Stimulated activated effector memory CD8-positive, alpha-beta T cell treated with anti-CD3 and anti-CD28 coated beads, Interleukin-12 subunit alpha, Interleukin-12 subunit beta, amount 100 ng/mL, for 72 hours (primary cell): Measurements from ENCODE around the gene TARBP1.

Source experiments
- ATAC-seq: fragments of 150-1000 bp; cut with Tn5 transposase; 2 replicates; pipeline ENCODE4 v1.10.0; 2021
- DNase-seq, 2 donors: peaks; one replicate each; pipeline ENCODE4 v3.0.0; 2021 to 2022; ENCODE audit warnings: low spot score in 2 of 2
- H3K27ac Mint-ChIP-seq: one replicate; pipeline ENCODE4 v1.8.0; 2022; ENCODE audit warnings: mild to moderate bottlenecking, mixed read lengths
- H3K36me3 Mint-ChIP-seq: one replicate; pipeline ENCODE4 v1.8.0; 2022; ENCODE audit warnings: mild to moderate bottlenecking, mixed read lengths
- H3K4me1 Mint-ChIP-seq: one replicate; pipeline ENCODE4 v1.8.0; 2022; ENCODE audit warnings: mixed read lengths
- H3K4me3 Mint-ChIP-seq: one replicate; pipeline ENCODE4 v1.8.0; 2022; ENCODE audit warnings: mild to moderate bottlenecking, mixed read lengths
- H3K9me3 Mint-ChIP-seq: one replicate; pipeline ENCODE4 v1.8.0; 2022; ENCODE audit warnings: mixed read lengths

TARBP1 gene

GRCh38 chr1:234437423-234438171, 41.4 kb downstream of the TARBP1 start:
- H3K4me3 Mint-ChIP-seq = no peak overlapping the region
- no peak overlapping the region for H3K27ac Mint-ChIP-seq
- H3K4me1 Mint-ChIP-seq = peaks cover 7% of the 10 kb centered on the region
- no peak for DNase-seq
- H3K36me3 Mint-ChIP-seq = peaks cover 45% of the 10 kb centered on the region
- H3K9me3 Mint-ChIP-seq = peaks cover 5% of the 10 kb centered on the region
- no peak for ATAC-seq

- Mint-ChIP-seq H3K4me1 (peaks cover 7% of the 10 kb centered on the region), H3K9me3 (peaks cover 5% of the 10 kb centered on the region), H3K27ac (no peak overlapping the region), H3K36me3 (peaks cover 50% of the 10 kb centered on the region), H3K4me3 (no peak overlapping the region)
- ATAC-seq (no peak), DNase-seq (no peak)
These were observed 43.4 kb downstream of the TARBP1 start for GRCh38 chr1:234435620-234436019.

- Mint-ChIP-seq H3K9me3 (no peaks in the 10 kb centered on the region), H3K27ac (no peak overlapping the region), H3K4me3 (no peak overlapping the region), H3K4me1 (peaks cover 7% of the 10 kb centered on the region), H3K36me3 (peaks cover 59% of the 10 kb centered on the region)
- ATAC-seq (no peak), DNase-seq (no peak)
These were observed 44.3 kb downstream of the TARBP1 start for GRCh38 chr1:234434706-234435105.

- H3K4me1 Mint-ChIP-seq = peaks cover 7% of the 10 kb centered on the region
- no peak overlapping the region for H3K4me3 Mint-ChIP-seq
- H3K9me3 Mint-ChIP-seq = no peaks in the 10 kb centered on the region
- ATAC-seq = peak; percentile 86
- peaks cover 63% of the 10 kb centered on the region for H3K36me3 Mint-ChIP-seq
- no peak for DNase-seq
- H3K27ac Mint-ChIP-seq = no peak overlapping the region
These were observed 45.3 kb downstream of the TARBP1 start for GRCh38 chr1:234433563-234434285.

- ATAC-seq (no peak), DNase-seq (no peak)
- Mint-ChIP-seq H3K4me3 (no peak overlapping the region), H3K4me1 (peaks cover 7% of the 10 kb centered on the region), H3K36me3 (peaks cover 84% of the 10 kb centered on the region), H3K27ac (no peak overlapping the region), H3K9me3 (no peaks in the 10 kb centered on the region)
These were observed 47.7 kb downstream of the TARBP1 start for GRCh38 chr1:234431255-234431654.

GRCh38 chr1:234430691-234431090, 48.3 kb downstream of the TARBP1 start:
- H3K4me3 Mint-ChIP-seq = no peak overlapping the region
- no peaks in the 10 kb centered on the region for H3K9me3 Mint-ChIP-seq
- H3K4me1 Mint-ChIP-seq = peaks cover 7% of the 10 kb centered on the region
- DNase-seq = no peak
- ATAC-seq = no peak
- H3K27ac Mint-ChIP-seq = no peak overlapping the region
- peaks cover 85% of the 10 kb centered on the region for H3K36me3 Mint-ChIP-seq

GRCh38 chr1:234429434-234429806, 49.6 kb downstream of the TARBP1 start:
- H3K4me3 Mint-ChIP-seq = no peak overlapping the region
- ATAC-seq (no peak), DNase-seq (no peak)
- peaks cover 87% of the 10 kb centered on the region for H3K36me3 Mint-ChIP-seq
- H3K9me3 Mint-ChIP-seq = no peaks in the 10 kb centered on the region
- no peak overlapping the region for H3K27ac Mint-ChIP-seq
- H3K4me1 Mint-ChIP-seq = peaks cover 7% of the 10 kb centered on the region

- no peaks in the 10 kb centered on the region for H3K9me3 Mint-ChIP-seq
- DNase-seq (no peak), ATAC-seq (no peak)
- H3K4me3 Mint-ChIP-seq = no peak overlapping the region
- H3K36me3 Mint-ChIP-seq = peaks cover 89% of the 10 kb centered on the region
- no peaks in the 10 kb centered on the region for H3K4me1 Mint-ChIP-seq
- H3K27ac Mint-ChIP-seq = no peak overlapping the region
These were observed 50.9 kb downstream of the TARBP1 start for GRCh38 chr1:234427950-234428646.

GRCh38 chr1:234413990-234414389, 65.0 kb downstream of the TARBP1 start:
- Mint-ChIP-seq H3K36me3 (peaks cover 54% of the 10 kb centered on the region), H3K4me3 (no peak overlapping the region), H3K9me3 (no peaks in the 10 kb centered on the region), H3K27ac (no peak overlapping the region), H3K4me1 (no peaks in the 10 kb centered on the region)
- ATAC-seq (no peak), DNase-seq (no peak)

- H3K4me3 Mint-ChIP-seq = no peak overlapping the region
These were observed 65.5 kb downstream of the TARBP1 start for GRCh38 chr1:234413485-234413884.

GRCh38 chr1:234412830-234413229, 66.1 kb downstream of the TARBP1 start:
- no peak for DNase-seq
- H3K36me3 Mint-ChIP-seq = peaks cover 44% of the 10 kb centered on the region
- ATAC-seq = no peak

More at GRCh38 chr1:234413485-234413884, 65.5 kb downstream of the TARBP1 start:
- DNase-seq = no peak
- ATAC-seq = no peak
- Mint-ChIP-seq H3K36me3 (peaks cover 49% of the 10 kb centered on the region), H3K27ac (no peak overlapping the region), H3K9me3 (no peaks in the 10 kb centered on the region), H3K4me1 (no peaks in the 10 kb centered on the region)

GRCh38 chr1:234409328-234409727, 69.7 kb downstream of the TARBP1 start:
- no peak for ATAC-seq

More at GRCh38 chr1:234412830-234413229, 66.1 kb downstream of the TARBP1 start:
- Mint-ChIP-seq H3K27ac (no peak overlapping the region), H3K4me1 (no peaks in the 10 kb centered on the region), H3K9me3 (no peaks in the 10 kb centered on the region), H3K4me3 (no peak overlapping the region)

GRCh38 chr1:234408757-234409156, 70.2 kb downstream of the TARBP1 start:
- ATAC-seq (peak; percentile 60), DNase-seq (no peak)
- H3K36me3 Mint-ChIP-seq = peaks cover 30% of the 10 kb centered on the region
- H3K27ac Mint-ChIP-seq = peak overlapping the region; percentile 7
- H3K9me3 Mint-ChIP-seq = no peaks in the 10 kb centered on the region
- H3K4me3 Mint-ChIP-seq = no peak overlapping the region
- H3K4me1 Mint-ChIP-seq = no peaks in the 10 kb centered on the region

More at GRCh38 chr1:234409328-234409727, 69.7 kb downstream of the TARBP1 start:
- Mint-ChIP-seq H3K27ac (no peak overlapping the region), H3K9me3 (no peaks in the 10 kb centered on the region), H3K36me3 (peaks cover 34% of the 10 kb centered on the region), H3K4me3 (no peak overlapping the region), H3K4me1 (no peaks in the 10 kb centered on the region)
- no peak for DNase-seq

GRCh38 chr1:234406871-234407270, 72.1 kb downstream of the TARBP1 start:
- H3K36me3 Mint-ChIP-seq = peaks cover 18% of the 10 kb centered on the region
- no peak for DNase-seq
- H3K27ac Mint-ChIP-seq = no peak overlapping the region
- H3K4me1 Mint-ChIP-seq = peaks cover 11% of the 10 kb centered on the region
- no peak for ATAC-seq
- no peaks in the 10 kb centered on the region for H3K9me3 Mint-ChIP-seq
- no peak overlapping the region for H3K4me3 Mint-ChIP-seq

GRCh38 chr1:234405676-234406075, 73.3 kb downstream of the TARBP1 start:
- Mint-ChIP-seq H3K36me3 (peaks cover 17% of the 10 kb centered on the region), H3K4me3 (no peak overlapping the region), H3K9me3 (no peaks in the 10 kb centered on the region), H3K4me1 (peaks cover 23% of the 10 kb centered on the region), H3K27ac (no peak overlapping the region)
- DNase-seq (no peak), ATAC-seq (no peak)
